ENCODE data around the gene TIMP2. TPM values are rescaled to one million over a fixed set of nuclear protein-coding genes. Genes with fewer than 3 reads are reported as not detected.
"Not testable (repeated sequence)": the region's sequence is repeated elsewhere in the genome, so short reads cannot be mapped to it uniquely, and the experiment has no call there.

The TIMP2 gene
- total RNA-seq, 4 donors from 2014 or later: 32.2 to 70.7 (median 54.6) TPM

DNA sequence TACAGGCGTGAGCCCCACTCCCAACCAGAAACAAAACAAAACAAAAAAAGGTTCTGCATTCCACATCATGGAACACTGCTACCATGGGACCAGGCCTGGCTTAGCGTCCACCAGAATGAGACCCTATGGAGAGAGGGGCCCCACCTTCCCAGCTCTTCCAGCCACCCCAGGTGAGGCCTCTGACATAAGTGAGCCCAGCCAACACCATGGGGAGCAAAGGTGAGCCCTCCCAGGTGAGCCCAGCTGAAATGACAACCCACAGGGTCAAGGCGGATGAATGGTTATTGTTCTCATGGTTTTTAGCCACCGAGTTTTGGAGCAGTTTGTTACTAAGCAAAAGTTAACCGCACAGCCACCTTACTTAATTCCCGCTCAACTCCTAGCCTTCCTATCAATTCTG is 38.2 kb upstream of the TIMP2 start:
- H3K27ac ChIP-seq: peak overlapping the region in 1 of 4 donors; percentile 42
- no peaks in the 10 kb centered on the region for H3K9me3 ChIP-seq
- in situ Hi-C loops (cut with MboI; ENCODE audit: low pct_ligation_motif_present in 1 of 4, low pct_unique_long_range_greater_than_20kb in 1 of 4, low sequenced_read_pairs in 3 of 4): no loop called here
- TF ChIP-seq POLR2AphosphoS5 (IDR thresholded peaks at IDR 0.05) (no peak), EP300 (IDR thresholded peaks at IDR 0.05; ENCODE audit: low read depth) (no peak), POLR2A (IDR thresholded peaks at IDR 0.05) (no peak)
- TF ChIP-seq, protein P1, sequence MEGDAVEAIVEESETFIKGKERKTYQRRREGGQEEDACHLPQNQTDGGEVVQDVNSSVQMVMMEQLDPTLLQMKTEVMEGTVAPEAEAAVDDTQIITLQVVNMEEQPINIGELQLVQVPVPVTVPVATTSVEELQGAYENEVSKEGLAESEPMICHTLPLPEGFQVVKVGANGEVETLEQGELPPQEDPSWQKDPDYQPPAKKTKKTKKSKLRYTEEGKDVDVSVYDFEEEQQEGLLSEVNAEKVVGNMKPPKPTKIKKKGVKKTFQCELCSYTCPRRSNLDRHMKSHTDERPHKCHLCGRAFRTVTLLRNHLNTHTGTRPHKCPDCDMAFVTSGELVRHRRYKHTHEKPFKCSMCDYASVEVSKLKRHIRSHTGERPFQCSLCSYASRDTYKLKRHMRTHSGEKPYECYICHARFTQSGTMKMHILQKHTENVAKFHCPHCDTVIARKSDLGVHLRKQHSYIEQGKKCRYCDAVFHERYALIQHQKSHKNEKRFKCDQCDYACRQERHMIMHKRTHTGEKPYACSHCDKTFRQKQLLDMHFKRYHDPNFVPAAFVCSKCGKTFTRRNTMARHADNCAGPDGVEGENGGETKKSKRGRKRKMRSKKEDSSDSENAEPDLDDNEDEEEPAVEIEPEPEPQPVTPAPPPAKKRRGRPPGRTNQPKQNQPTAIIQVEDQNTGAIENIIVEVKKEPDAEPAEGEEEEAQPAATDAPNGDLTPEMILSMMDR (IDR thresholded peaks at IDR 0.05): no peak
- intact Hi-C loops (cut with DNase I; ENCODE audit: low total_unique reads): no loop called here
- peaks cover 0 to 18% (median 9%) of the 10 kb centered on the region in 4 donors for H3K4me1 ChIP-seq
- no peaks in the 10 kb centered on the region for H3K27me3 ChIP-seq
- DNase-seq: no peak
- 83 to 92% methylated on average over 3 to 6 of the region's 6 CpGs for WGBS, 2 donors (ENCODE audit: low coverage in 1 of 2)
- no peak overlapping the region for H3K4me3 ChIP-seq
- H3K36me3 ChIP-seq: no peaks in the 10 kb centered on the region

DNA sequence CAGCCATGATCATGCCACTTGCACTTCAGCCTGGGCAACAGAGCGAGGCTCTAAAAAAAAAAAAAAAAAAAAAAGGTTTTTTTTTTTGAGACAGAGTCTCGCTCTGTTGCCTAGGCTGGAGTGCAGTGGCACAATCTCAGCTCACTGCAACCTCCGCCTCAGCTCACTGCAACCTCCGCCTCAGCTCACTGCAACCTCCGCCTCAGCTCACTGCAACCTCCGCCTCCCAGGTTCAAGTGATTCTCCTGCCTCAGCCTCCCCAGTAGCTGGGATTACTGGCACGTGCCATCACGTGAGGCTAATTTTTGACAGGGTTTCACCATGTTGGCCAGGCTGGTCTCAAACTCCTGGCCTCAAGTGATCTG is 37.8 kb upstream of the TIMP2 start:
- in situ Hi-C loops (cut with MboI; ENCODE audit: low pct_ligation_motif_present in 1 of 4, low pct_unique_long_range_greater_than_20kb in 1 of 4, low sequenced_read_pairs in 3 of 4); intact Hi-C loops (cut with DNase I; ENCODE audit: low total_unique reads); H3K9me3 ChIP-seq; H3K27me3 ChIP-seq; H3K36me3 ChIP-seq; DNase-seq; H3K4me3 ChIP-seq: not testable (repeated sequence)
- peak overlapping the region in 2 of 4 donors; percentile 51 to 54 for H3K27ac ChIP-seq
- H3K4me1 ChIP-seq: peaks cover 0 to 18% (median 9%) of the 10 kb centered on the region in 4 donors
- 92% methylated on average over 8 of the region's 8 CpGs; no CpG with 5 or more reads in 1 of the 2 donors for WGBS, 2 donors (ENCODE audit: low coverage in 1 of 2)

DNA sequence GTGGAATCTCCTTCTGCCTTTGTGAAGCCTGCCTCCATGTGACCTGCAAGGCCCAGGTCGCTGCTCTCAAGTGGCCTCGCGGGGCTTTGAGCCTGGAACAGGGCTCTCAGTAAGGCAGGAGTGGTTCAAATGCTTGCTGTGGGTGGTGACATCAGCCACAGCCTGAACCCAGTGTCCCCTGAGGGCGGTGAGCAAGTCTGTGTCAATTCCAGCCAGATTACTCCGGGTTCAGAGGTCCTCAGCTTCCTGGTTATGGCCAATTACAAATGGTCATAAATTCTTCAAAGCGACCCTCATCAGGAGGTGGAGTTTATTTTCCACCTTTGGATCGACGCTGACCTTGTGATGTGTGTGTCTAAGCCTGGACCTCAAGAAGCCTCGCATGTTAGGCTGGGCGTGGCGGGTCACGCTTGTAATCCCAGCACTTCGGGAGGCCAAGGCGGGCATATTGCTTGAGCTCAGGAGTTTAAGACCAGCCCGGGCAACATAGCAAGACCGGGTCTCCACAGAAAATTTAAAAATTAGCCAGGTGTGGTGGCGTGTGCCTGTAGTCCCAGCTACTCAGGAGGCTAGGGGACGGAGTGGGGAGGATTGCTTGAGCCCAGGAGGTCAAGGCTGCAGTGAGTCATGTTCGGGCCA is 37.3 kb upstream of the TIMP2 start:
- WGBS, 2 donors (ENCODE audit: low coverage in 1 of 2): 36 to 70% methylated on average over 5 to 19 of the region's 19 CpGs
- in situ Hi-C loops (cut with MboI; ENCODE audit: low pct_ligation_motif_present in 1 of 4, low pct_unique_long_range_greater_than_20kb in 1 of 4, low sequenced_read_pairs in 3 of 4) (no loop called here), intact Hi-C loops (cut with DNase I; ENCODE audit: low total_unique reads) (no loop called here)
- Histone ChIP-seq H3K27ac (peak overlapping the region in 3 of 4 donors; percentile 3 to 54 (median 51)), H3K4me3 (no peak overlapping the region), H3K36me3 (no peaks in the 10 kb centered on the region), H3K27me3 (no peaks in the 10 kb centered on the region), H3K9me3 (no peaks in the 10 kb centered on the region), H3K4me1 (peaks cover 0 to 18% (median 9%) of the 10 kb centered on the region in 4 donors)
- DNase-seq: peak; percentile 71
- TF ChIP-seq POLR2A (IDR thresholded peaks at IDR 0.05) (no peak), POLR2AphosphoS5 (IDR thresholded peaks at IDR 0.05) (peak in 1 of 3 donors; percentile 37)
- TF ChIP-seq, protein P1 (IDR thresholded peaks at IDR 0.05): no peak

DNA sequence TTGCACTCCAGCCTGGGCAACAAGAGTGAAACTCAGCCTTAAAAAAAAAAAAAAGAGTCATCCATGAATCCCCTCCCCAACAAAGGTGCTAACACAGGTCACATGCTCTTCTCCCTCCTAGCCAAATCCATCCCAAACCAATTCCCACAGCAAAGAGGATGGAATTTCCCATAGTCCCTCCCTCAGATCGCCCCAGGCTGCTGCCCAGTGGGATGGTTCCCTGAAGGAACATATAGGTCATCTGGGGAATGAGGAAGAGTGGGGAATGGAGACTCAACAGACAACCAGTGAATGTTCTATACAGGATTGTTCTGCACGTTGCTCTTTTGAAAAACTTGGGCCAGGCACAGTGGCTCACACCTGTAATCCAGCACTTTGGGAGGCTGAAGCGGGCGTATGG is 36.4 kb upstream of the TIMP2 start:
- Histone ChIP-seq H3K4me3 (no peak overlapping the region), H3K27me3 (no peaks in the 10 kb centered on the region), H3K4me1 (peaks cover 0 to 18% (median 9%) of the 10 kb centered on the region in 4 donors), H3K36me3 (no peaks in the 10 kb centered on the region), H3K27ac (peak overlapping the region in 3 of 4 donors; percentile 16 to 48 (median 23)), H3K9me3 (no peaks in the 10 kb centered on the region)
- in situ Hi-C loops (cut with MboI; ENCODE audit: low pct_ligation_motif_present in 1 of 4, low pct_unique_long_range_greater_than_20kb in 1 of 4, low sequenced_read_pairs in 3 of 4): no loop called here
- DNase-seq: no peak
- intact Hi-C loops (cut with DNase I; ENCODE audit: low total_unique reads): no loop called here
- WGBS, 2 donors (ENCODE audit: low coverage in 1 of 2): 67 to 91% methylated on average over 1 to 4 of the region's 4 CpGs
- TF ChIP-seq EP300 (IDR thresholded peaks at IDR 0.05; ENCODE audit: low read depth): no peak
- no peak for TF ChIP-seq POLR2A (IDR thresholded peaks at IDR 0.05)
- no peak for TF ChIP-seq POLR2AphosphoS5 (IDR thresholded peaks at IDR 0.05)
- TF ChIP-seq, protein P1 (IDR thresholded peaks at IDR 0.05): no peak

DNA sequence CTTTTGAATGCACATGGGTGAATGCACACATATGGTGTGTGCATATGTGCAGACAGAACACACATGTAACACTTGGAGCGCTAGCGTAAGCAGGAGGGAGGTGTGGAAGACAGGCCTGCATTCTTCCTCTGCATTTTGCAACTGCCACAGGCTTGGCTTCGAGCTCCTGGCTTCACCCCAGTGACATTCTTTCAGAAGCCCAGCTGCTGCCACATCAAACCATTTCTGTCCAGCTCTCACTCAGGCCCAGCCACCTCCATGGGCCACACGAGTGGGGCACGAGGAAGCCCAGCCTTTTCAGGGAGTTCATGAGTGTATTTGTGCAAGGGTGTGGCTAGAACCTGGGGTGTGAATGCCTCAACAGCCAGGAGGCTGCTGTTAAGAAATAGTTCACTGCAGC is 35.7 kb upstream of the TIMP2 start:
- peak overlapping the region in 3 of 4 donors; percentile 16 to 48 (median 23) for H3K27ac ChIP-seq
- H3K4me1 ChIP-seq: peaks cover 0 to 18% (median 9%) of the 10 kb centered on the region in 4 donors
- TF ChIP-seq, protein P1 (IDR thresholded peaks at IDR 0.05): no peak
- TF ChIP-seq POLR2AphosphoS5 (IDR thresholded peaks at IDR 0.05) (no peak), EP300 (IDR thresholded peaks at IDR 0.05; ENCODE audit: low read depth) (no peak), POLR2A (IDR thresholded peaks at IDR 0.05) (no peak)
- no peaks in the 10 kb centered on the region for H3K36me3 ChIP-seq
- no peaks in the 10 kb centered on the region for H3K9me3 ChIP-seq
- intact Hi-C loops (cut with DNase I; ENCODE audit: low total_unique reads) (no loop called here), in situ Hi-C loops (cut with MboI; ENCODE audit: low pct_ligation_motif_present in 1 of 4, low pct_unique_long_range_greater_than_20kb in 1 of 4, low sequenced_read_pairs in 3 of 4) (no loop called here)
- DNase-seq: peak; percentile 22
- 41 to 73% methylated on average over 2 to 5 of the region's 5 CpGs for WGBS, 2 donors (ENCODE audit: low coverage in 1 of 2)
- no peaks in the 10 kb centered on the region for H3K27me3 ChIP-seq
- no peak overlapping the region for H3K4me3 ChIP-seq
